B cell (primary cell): Measurements from ENCODE around the gene KIF26B. TPM values are rescaled to one million over a fixed set of nuclear protein-coding genes. Genes with fewer than 3 reads are reported as not detected.

Source experiments
- ATAC-seq: fragments of 200-7000 bp; cut with Tn5 transposase; one replicate; pipeline ENCODE4 v1.10.0; 2021; ENCODE audit warnings: low read depth, mild to moderate bottlenecking, moderate number of reproducible peaks, moderate library complexity
- CTCF ChIA-PET: fragments of 350-600 bp; sonication (Branson Sonifier 250); formaldehyde crosslinking; loops from one replicate; lab custom pipeline; 2021; ENCODE audit warnings: antibody characterized with exemption, inconsistent platforms; lab: Charles Lee
- POLR2A ChIA-PET: fragments of 350-600 bp; sonication (Branson Sonifier 250); formaldehyde crosslinking; loops from one replicate; lab custom pipeline; 2021; ENCODE audit warnings: antibody characterized with exemption; lab: Charles Lee
- DNase-seq: peaks from one replicate; pipeline ENCODE4 v3.0.0; 2013
- H2AFZ ChIP-seq: 2 replicates; pipeline ENCODE4 v1.6.1; 2012; ENCODE audit warnings: mild to moderate bottlenecking, low read depth, low read length; ENCODE audit not compliant: insufficient read depth, poor library complexity, severe bottlenecking
- H3K27ac ChIP-seq, 2 donors: 1 replicate in 1 of 2; 2 replicates in 1 of 2; pipeline ENCODE4 v1.5.1; 2012 to 2013; ENCODE audit warnings: low read length in 2 of 2, mild to moderate bottlenecking in 2 of 2, moderate library complexity in 1 of 2
- H3K27me3 ChIP-seq, 4 experiments: fragments of 200-600 bp in 1 of 4; sonication (generic) in 1 of 4; replicated peaks in 1 of 4; 1 replicate in 2 of 4; 2 replicates in 2 of 4; pipeline versions ENCODE4 v1.6.1 to v1.7.0; 2013 to 2016; ENCODE audit warnings: low read length in 3 of 4, mild to moderate bottlenecking in 2 of 4, mixed read lengths in 1 of 4, moderate library complexity in 1 of 4; ENCODE audit not compliant: insufficient read depth in 4 of 4, control insufficient read depth in 3 of 4; ENCODE audit errors: control extremely low read depth in 1 of 4
- H3K36me3 ChIP-seq, 2 experiments: replicated peaks in 1 of 2; 1 replicate in 1 of 2; 2 replicates in 1 of 2; pipeline versions ENCODE4 v1.6.1 to v1.7.1; 2013; ENCODE audit warnings: low read length in 1 of 2; ENCODE audit not compliant: insufficient read depth in 2 of 2, control insufficient read depth in 1 of 2; ENCODE audit errors: control extremely low read depth in 1 of 2, extremely low read depth in 1 of 2
- H3K4me1 ChIP-seq, 2 donors: fragments of 200-600 bp in 1 of 2; sonication (generic) in 1 of 2; 1 replicate in 1 of 2; 2 replicates in 1 of 2; pipeline versions ENCODE4 v1.5.1 to v1.6.1; 2013 to 2017; ENCODE audit warnings: low read length in 2 of 2; ENCODE audit not compliant: control insufficient read depth in 2 of 2, insufficient read depth in 2 of 2
- H3K4me2 ChIP-seq: replicated peaks from 2 replicates; pipeline ENCODE3; 2012; ENCODE audit warnings: mild to moderate bottlenecking, low read depth, low read length; ENCODE audit not compliant: poor library complexity, severe bottlenecking
- H3K4me3 ChIP-seq, 5 experiments: fragments of 200-600 bp in 1 of 5; sonication (generic) in 1 of 5; 1 replicate in 3 of 5; 2 replicates in 2 of 5; pipeline versions ENCODE4 v1.5.1 to v1.7.0; 2011 to 2016; ENCODE audit warnings: low read length in 4 of 5, mild to moderate bottlenecking in 4 of 5, low read depth in 2 of 5, control low read depth in 1 of 5, moderate library complexity in 1 of 5; ENCODE audit not compliant: insufficient read depth in 1 of 5; ENCODE audit errors: control extremely low read depth in 1 of 5, extremely low read depth in 1 of 5
- H3K79me2 ChIP-seq: fragments of 200-600 bp; sonication (generic); one replicate; pipeline ENCODE4 v1.6.0; 2016; ENCODE audit warnings: low read length; ENCODE audit not compliant: control insufficient read depth, insufficient read depth
- H3K9ac ChIP-seq: fragments of 200-600 bp; sonication (generic); 2 replicates; pipeline ENCODE4 v1.6.1; 2017; ENCODE audit warnings: mild to moderate bottlenecking, low read length, moderate library complexity
- H3K9me3 ChIP-seq, 3 donors: one replicate each; pipeline versions ENCODE4 v1.6.1 to v1.7.1; 2013; ENCODE audit warnings: low read length in 2 of 3; ENCODE audit not compliant: control insufficient read depth in 2 of 3, insufficient read depth in 1 of 3; ENCODE audit errors: control extremely low read depth in 1 of 3
- H4K20me1 ChIP-seq: 2 replicates; pipeline ENCODE4 v1.6.0; 2012; ENCODE audit warnings: mild to moderate bottlenecking, low read length; ENCODE audit not compliant: insufficient read depth, control insufficient read depth, poor library complexity, severe bottlenecking
- H3K27ac Mint-ChIP-seq: one replicate; pipeline ENCODE4 v1.8.0; 2021; ENCODE audit warnings: mixed read lengths
- H3K27me3 Mint-ChIP-seq: one replicate; pipeline ENCODE4 v1.8.0; 2021; ENCODE audit warnings: mixed read lengths
- H3K4me1 Mint-ChIP-seq: one replicate; pipeline ENCODE4 v1.8.0; 2021; ENCODE audit warnings: mixed read lengths
- H3K4me3 Mint-ChIP-seq: one replicate; pipeline ENCODE4 v1.8.0; 2021; ENCODE audit warnings: mixed read lengths
- H3K9me3 Mint-ChIP-seq: one replicate; pipeline ENCODE4 v1.8.0; 2022; ENCODE audit warnings: mixed read lengths; ENCODE audit not compliant: insufficient read depth
- EZH2 ChIP-seq: IDR thresholded peaks from 2 replicates; pipeline ENCODE4 v1.6.1; 2012; ENCODE audit warnings: borderline replicate concordance, low read depth, mild to moderate bottlenecking, moderate library complexity, low read length; ENCODE audit not compliant: insufficient read depth, poor library complexity, severe bottlenecking
- WGBS: methylation state at CpG from one replicate; pipeline ENCODE4 v1.1.5; 2013; ENCODE audit warnings: missing lambda C conversion rate; ENCODE audit not compliant: insufficient coverage; 5-methylcytosine and 5-hydroxymethylcytosine counted together
- intact Hi-C: fragments of 100-400 bp; cut with micrococcal nuclease; formaldehyde crosslinking; loops from one replicate; pipeline ENCODE4 v1.10.0; 2022
- polyA plus RNA-seq: library from polyadenylated mRNA; depleted of rRNA; stranded (reverse); fragments of >200 nt; gene quantifications from 2 replicates; pipeline ENCODE4 v1.2.3, GENCODE V29; 2012
- total RNA-seq, 2 donors: library from RNA; stranded (reverse); fragments of 120-200 nt in 1 of 2; gene quantifications; 1 replicate in 1 of 2; 2 replicates in 1 of 2; pipeline versions ENCODE4 v1.2.3 to v1.2.4, GENCODE V29; 2013 to 2022
- TF ChIP-seq, protein P1 (sequence below): fragments of 200-600 bp; IDR thresholded peaks from one replicate; pipeline ENCODE4 v1.8.0; 2022; ENCODE audit warnings: antibody characterized with exemption, mild to moderate bottlenecking

KIF26B gene
- total and polyA plus RNA-seq, 2 donors (not counting 1 experiment from before 2014, with no cell fraction given): 0.62 TPM; not detected in 1

GRCh38 chr1:245337829-245338484, 183.2 kb downstream of the KIF26B start:
- H3K4me1 Mint-ChIP-seq: no peaks in the 10 kb centered on the region
- Histone ChIP-seq H3K27me3 (no peaks in the 10 kb centered on the region), H3K79me2 (no peaks in the 10 kb centered on the region), H3K4me3 (no peak overlapping the region), H2AFZ (no peak overlapping the region), H3K36me3 (no peaks in the 10 kb centered on the region), H3K9me3 (no peaks in the 10 kb centered on the region), H3K27ac (no peak overlapping the region), H4K20me1 (no peaks in the 10 kb centered on the region), H3K4me1 (no peaks in the 10 kb centered on the region), H3K4me2 (no peak overlapping the region), H3K9ac (no peak overlapping the region)
- CTCF ChIA-PET: no interaction called here
- 94% methylated on average over 5 of the region's 10 CpGs for WGBS
- peaks cover 3% of the 10 kb centered on the region for H3K27me3 Mint-ChIP-seq
- DNase-seq (no peak), ATAC-seq (no peak)
- H3K27ac Mint-ChIP-seq: no peak overlapping the region
- TF ChIP-seq EZH2: no peak
- TF ChIP-seq, protein P1, sequence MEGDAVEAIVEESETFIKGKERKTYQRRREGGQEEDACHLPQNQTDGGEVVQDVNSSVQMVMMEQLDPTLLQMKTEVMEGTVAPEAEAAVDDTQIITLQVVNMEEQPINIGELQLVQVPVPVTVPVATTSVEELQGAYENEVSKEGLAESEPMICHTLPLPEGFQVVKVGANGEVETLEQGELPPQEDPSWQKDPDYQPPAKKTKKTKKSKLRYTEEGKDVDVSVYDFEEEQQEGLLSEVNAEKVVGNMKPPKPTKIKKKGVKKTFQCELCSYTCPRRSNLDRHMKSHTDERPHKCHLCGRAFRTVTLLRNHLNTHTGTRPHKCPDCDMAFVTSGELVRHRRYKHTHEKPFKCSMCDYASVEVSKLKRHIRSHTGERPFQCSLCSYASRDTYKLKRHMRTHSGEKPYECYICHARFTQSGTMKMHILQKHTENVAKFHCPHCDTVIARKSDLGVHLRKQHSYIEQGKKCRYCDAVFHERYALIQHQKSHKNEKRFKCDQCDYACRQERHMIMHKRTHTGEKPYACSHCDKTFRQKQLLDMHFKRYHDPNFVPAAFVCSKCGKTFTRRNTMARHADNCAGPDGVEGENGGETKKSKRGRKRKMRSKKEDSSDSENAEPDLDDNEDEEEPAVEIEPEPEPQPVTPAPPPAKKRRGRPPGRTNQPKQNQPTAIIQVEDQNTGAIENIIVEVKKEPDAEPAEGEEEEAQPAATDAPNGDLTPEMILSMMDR: no peak
- intact Hi-C loops: no loop called here
- POLR2A ChIA-PET: no interaction called here
- H3K9me3 Mint-ChIP-seq: no peaks in the 10 kb centered on the region
- H3K4me3 Mint-ChIP-seq: no peak overlapping the region

- no peak overlapping the region for H2AFZ ChIP-seq
- H3K27me3 ChIP-seq: no peaks in the 10 kb centered on the region
- Mint-ChIP-seq H3K27ac (no peak overlapping the region), H3K9me3 (no peaks in the 10 kb centered on the region), H3K27me3 (no peaks in the 10 kb centered on the region), H3K4me1 (no peaks in the 10 kb centered on the region), H3K4me3 (no peak overlapping the region)
- H3K9ac ChIP-seq: no peak overlapping the region
- intact Hi-C loops: no loop called here
- no peaks in the 10 kb centered on the region for H3K36me3 ChIP-seq
- DNase-seq (no peak), ATAC-seq (no peak)
- no peak overlapping the region for H3K4me2 ChIP-seq
- H3K27ac ChIP-seq: no peak overlapping the region
- no peak overlapping the region for H3K4me3 ChIP-seq
- TF ChIP-seq, protein P1: no peak
- no peak for TF ChIP-seq EZH2
- H3K79me2 ChIP-seq: no peaks in the 10 kb centered on the region
- ChIA-PET CTCF (no interaction called here), POLR2A (no interaction called here)
- no peaks in the 10 kb centered on the region for H3K4me1 ChIP-seq
- 90% methylated on average over 2 of the region's 5 CpGs for WGBS
- no peaks in the 10 kb centered on the region for H3K9me3 ChIP-seq
- no peaks in the 10 kb centered on the region for H4K20me1 ChIP-seq
Observed at GRCh38 chr1:245338485-245338877, 183.7 kb downstream of the KIF26B start.
